H1 (cell line): ENCODE results near the gene ATP5F1A. TPM values are rescaled to one million over a fixed set of nuclear protein-coding genes. Genes with fewer than 3 reads are reported as not detected.

Experiments used
- CHD2 ChIP-seq: IDR thresholded peaks from 2 replicates; pipeline ENCODE4 v1.6.1; 2012; ENCODE audit warnings: low read length, improper control_type of control experiment
- CTCF ChIP-seq, 3 experiments: IDR thresholded peaks; 1 replicate in 2 of 3; 2 replicates in 1 of 3; pipeline versions ENCODE4 v1.5.1 to v1.6.1; 2011; ENCODE audit warnings: low read length in 3 of 3, mild to moderate bottlenecking in 3 of 3, inconsistent platforms in 2 of 3, low read depth in 1 of 3, moderate library complexity in 1 of 3; ENCODE audit not compliant: insufficient read depth in 1 of 3; ENCODE audit errors: control extremely low read depth in 1 of 3
- EGR1 ChIP-seq: IDR thresholded peaks from 2 replicates; pipeline ENCODE4 v1.6.1; 2011; ENCODE audit warnings: low read depth, low read length, borderline replicate concordance
- HDAC2 ChIP-seq, 2 experiments: fragments of 300-600 bp in 1 of 2; sonication (generic) in 1 of 2; IDR thresholded peaks; 2 replicates each; pipeline ENCODE4 v1.6.1; 2011 to 2012; ENCODE audit warnings: low read depth in 2 of 2, low read length in 2 of 2, mild to moderate bottlenecking in 2 of 2, moderate library complexity in 2 of 2, borderline replicate concordance in 1 of 2, inconsistent platforms in 1 of 2
- JUND ChIP-seq: IDR thresholded peaks from 2 replicates; pipeline ENCODE4 v1.6.1; 2011; ENCODE audit warnings: mild to moderate bottlenecking, improper control_type of control experiment, low read length
- POU5F1 ChIP-seq: IDR thresholded peaks from 2 replicates; pipeline ENCODE4 v1.6.1; 2011; ENCODE audit warnings: low read depth, mild to moderate bottlenecking, low read length, moderate library complexity
- RBBP5 ChIP-seq: IDR thresholded peaks from 2 replicates; pipeline ENCODE4 v1.7.1; 2012; ENCODE audit warnings: low read depth, mild to moderate bottlenecking, inconsistent platforms, low read length, moderate library complexity, borderline replicate concordance
- polyA plus RNA-seq, 7 experiments: library from polyadenylated mRNA; depleted of rRNA in 3 of 7; stranded (reverse) in 5 of 7; unstranded in 2 of 7; fragments of >200 nt in 5 of 7; fragments of 200-250 nt in 2 of 7; gene quantifications; 1 replicate in 5 of 7; 2 replicates in 1 of 7; 4 replicates in 1 of 7; pipeline versions ENCODE4 v1.2.1 to v1.2.3, GENCODE V29; 2011 to 2013; ENCODE audit warnings: missing spikeins in 2 of 7, mixed read lengths in 2 of 7
- total RNA-seq: library from RNA; stranded (reverse); fragmentation: NEBNext Ultra II Directional; extraction: Animal tissue kit (Norgen Biotek cat#: 25700); gene quantifications from 2 replicates; pipeline ENCODE4 v1.2.1, GENCODE V29; 2021

The ATP5F1A gene
- total and polyA plus RNA-seq, 2 of the 8 experiments (the other 6 are each of a cell fraction or from before 2014, with no cell fraction given), result 685 to 970 TPM

GRCh38 chr18:46069524-46069923 lies 28.6 kb downstream of the ATP5F1A start (continued):
- no peak for TF ChIP-seq JUND
- TF ChIP-seq HDAC2 (IDR thresholded peaks at IDR 0.05; ENCODE audit: borderline replicate concordance in 1 of 2, low read depth in 2 of 2, low read length in 2 of 2), result no peak
- no peak for TF ChIP-seq RBBP5
- no peak for TF ChIP-seq CHD2
- no peak for TF ChIP-seq POU5F1
- no peak for TF ChIP-seq EGR1
- no peak for TF ChIP-seq CTCF (IDR thresholded peaks at IDR 0.05; ENCODE audit: control extremely low read depth in 1 of 3, insufficient read depth in 1 of 3, low read depth in 1 of 3, low read length in 3 of 3)
